Stimulated activated CD8-positive, alpha-beta memory T cell treated with anti-CD3 and anti-CD28 coated beads, Interleukin-7, amount 100 ng/mL, for 4 hours (primary cell): Measurements from ENCODE around the gene MAP3K2.

Experiments
- DNase-seq, 2 donors: peaks; one replicate each; pipeline ENCODE4 v3.0.0-alpha.2; 2020; ENCODE audit warnings: low read depth in 2 of 2

MAP3K2 gene

DNA sequence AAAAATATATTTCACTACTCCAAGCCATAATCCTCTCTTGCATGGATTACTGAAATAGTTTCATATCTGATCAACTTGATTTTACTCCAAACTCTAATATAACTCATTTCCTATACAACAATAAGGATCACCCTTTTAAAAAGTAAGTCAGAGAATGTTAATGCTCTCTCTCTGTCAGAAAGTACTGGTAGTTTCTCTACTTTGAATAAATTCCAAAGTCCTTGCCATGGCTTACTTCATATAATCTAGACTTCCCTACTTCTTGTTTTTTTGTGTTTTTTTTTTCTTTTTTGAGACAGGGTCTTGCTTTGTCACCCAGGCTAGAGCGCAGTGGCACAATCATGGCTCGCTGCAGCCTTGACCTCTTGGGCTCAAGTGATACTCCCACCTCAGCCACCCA, 36.2 kb downstream of the MAP3K2 start:
- DNase-seq: no peak

DNA sequence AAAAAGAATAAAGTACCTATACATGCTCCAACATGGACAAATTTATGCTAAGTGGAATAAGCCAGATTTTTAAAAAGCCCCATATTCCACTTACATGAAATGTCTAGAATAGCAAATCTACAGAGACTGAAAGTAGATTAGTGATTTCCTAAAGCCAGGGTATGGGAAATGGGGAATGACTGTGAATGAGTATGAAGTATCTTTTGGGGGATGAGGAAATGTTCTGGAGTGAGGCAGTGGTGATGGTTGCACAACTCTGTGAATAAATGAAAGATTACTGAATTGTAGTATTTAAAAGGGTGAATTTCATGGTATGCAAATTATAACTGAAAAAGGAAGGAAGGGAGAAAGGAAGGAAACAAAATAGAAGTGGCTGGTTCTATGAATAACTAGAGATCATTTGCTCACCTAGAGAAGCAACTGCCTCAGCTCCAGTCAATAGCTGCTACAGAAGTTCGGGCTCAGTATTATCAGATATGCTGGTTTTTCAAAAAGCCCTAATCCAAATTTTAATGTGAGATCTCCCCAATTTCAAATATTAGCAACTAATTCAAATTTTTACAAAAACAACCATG, 39.3 kb downstream of the MAP3K2 start:
- DNase-seq: no peak

DNA sequence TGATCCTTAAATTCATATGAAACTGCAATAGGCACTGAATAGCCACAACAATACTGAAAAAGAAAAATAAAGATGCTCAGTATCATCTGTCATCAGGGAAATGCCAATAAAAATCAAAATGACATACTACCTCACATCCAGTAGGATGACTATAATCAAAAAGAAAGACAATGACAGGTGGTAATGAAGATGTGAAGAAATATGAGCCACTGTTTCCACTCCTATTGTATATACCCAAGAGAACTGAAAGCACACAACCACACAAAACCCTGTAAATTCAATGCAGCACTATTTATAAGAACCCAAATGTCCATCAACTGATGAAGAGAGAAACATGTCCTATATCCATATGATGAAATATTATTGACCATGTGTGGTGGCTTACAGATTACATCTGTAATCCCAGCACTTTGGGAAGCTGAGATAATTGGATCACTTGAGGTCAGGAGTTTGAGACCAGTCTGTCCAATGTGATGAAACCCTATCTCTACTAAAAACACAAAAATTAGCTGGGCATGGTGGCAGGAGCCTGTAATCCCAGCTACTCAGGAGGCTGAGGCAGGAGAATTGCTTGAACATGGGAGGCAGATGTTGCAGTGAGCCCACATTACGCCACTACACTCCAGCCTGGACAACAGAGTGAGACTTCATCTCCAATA, 39.9 kb downstream of the MAP3K2 start:
- DNase-seq: no peak

DNA sequence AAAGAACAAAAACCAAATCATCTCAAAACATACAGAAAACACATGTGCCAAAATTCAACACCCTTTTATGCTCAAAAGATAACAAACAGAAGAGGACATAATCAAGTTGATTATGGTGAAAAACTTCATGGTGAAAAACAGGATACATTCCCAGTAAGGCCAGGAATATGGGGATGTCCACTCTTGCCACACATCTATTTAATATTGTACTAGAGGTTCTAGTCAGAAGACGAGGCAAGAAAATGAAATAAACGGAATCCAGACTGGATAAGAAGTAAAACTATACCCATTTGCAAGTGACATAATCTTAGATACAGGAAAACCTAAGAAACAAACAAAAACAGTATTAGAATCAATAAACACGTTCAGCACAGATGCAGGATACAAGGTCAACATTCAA, 40.8 kb downstream of the MAP3K2 start:
- no peak for DNase-seq

DNA sequence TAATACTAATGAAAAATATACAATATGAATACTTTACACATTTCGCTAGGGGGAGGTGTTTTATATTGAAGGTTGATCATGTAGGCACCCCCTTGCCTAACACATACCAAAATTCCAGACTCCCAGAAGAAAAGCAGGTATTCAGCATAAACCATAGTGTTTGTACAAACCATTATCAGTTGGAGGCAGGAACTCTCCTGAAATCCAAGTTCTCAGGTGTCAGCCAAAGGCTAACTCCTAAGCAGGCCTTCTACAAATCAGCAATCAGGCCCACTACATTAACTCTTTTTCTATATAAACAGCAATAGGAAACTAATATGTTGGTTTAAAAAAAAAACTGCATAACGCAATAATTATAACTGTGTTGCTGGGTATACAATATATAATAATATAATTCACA, 44.5 kb downstream of the MAP3K2 start:
- no peak for DNase-seq

DNA sequence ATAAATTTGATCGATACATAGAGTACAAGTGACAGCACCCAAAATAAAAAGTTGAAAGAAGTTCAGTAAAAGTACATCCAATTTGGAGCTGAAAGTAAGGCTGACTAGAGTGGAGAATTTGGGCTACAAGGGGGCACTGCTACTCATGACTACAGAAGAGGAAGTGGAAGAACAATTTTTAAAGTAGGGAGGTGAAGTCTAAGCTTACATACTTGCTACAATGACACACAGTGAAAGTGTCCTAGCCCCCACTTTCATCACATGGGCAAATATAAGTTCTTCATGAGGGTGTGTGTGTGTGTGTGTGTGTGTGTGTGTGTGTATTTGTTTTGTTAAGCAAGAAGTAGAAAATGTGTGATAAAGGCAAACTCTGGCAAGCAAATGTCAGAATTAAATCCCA, 45.7 kb downstream of the MAP3K2 start:
- DNase-seq: no peak

DNA sequence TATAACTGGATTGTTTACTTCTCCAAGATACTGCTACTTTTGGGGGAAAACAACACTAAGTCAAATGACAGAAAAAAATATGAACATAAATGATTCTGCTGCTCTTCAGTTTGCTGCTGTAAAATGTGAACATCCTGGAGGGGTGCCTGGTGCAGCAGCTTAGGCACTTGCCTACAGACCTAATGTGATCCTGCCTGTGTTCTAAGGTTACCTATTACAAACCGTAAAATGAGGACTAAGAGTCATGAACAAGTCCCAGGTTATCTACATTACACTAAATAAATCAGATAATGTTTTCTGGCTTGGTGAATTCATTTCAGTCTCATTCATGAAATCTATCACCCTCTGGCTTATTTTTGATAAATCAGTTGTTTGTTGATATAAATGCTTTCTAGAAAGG, 55.4 kb downstream of the MAP3K2 start:
- no peak for DNase-seq

DNA sequence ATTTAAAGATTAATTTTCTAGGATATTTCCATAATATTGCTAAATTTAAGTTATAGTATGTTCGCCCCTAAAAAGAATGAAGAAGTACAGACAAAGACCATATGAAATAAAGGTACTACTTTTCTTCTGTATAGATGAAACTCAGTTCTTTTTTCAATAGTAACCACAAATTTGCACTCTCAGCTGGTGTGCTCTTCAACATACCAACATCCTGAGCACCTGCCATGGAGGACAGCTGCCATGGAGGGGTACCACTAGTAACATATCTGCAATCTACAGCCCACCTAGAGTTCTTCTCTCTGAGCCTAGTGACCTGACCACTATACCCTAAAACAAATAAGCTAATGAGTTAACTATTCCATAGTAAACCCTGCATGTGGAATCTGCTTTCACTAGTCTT, 57.0 kb downstream of the MAP3K2 start:
- DNase-seq: no peak

DNA sequence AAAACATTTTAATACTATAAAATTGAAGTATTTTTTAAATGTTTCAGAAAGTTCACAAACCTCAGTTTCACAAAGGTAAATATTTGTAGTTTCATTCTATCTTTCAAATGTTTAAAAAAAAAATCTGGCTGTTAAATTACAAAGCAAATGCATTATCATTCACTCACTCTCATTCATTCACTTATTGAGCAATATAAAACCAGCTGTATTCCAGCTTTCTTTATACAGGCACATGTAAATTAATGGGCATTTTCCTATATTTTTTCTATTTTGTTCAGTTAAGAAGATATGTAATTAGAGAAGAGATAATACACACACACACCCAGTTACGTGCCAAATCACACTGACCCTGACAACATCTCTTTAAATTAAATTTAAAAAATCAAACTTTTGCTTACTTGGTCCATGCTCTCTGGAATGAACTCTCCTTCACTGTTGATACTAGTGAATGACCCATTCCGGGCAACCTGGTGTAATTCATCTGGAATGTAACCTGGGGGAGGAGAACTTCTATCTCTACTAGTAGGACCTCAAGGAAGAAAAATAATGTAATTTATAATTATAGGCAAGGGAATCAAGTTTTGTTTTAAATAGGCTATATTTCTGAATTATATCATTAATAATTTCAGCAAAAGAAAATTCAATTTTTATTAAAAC, 61.4 kb downstream of the MAP3K2 start:
- no peak for DNase-seq

DNA sequence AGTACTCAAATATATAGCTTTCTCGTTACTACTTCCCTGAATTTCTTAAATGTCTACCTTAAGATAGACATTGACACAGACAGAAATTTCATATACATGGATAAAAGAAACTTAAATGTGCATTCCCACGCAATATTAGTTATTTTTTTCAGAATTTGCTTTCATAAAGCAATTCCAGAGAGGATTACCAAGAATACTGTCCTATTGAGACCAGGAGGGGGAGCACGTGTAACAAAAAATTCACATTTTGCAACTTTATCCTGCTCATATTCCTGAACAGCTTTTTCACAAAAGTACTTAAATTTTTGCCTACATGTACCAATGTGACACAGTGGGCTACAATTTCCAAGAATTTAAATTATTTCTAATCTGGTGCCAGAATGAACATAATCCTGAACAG, 63.1 kb downstream of the MAP3K2 start:
- no peak for DNase-seq

DNA sequence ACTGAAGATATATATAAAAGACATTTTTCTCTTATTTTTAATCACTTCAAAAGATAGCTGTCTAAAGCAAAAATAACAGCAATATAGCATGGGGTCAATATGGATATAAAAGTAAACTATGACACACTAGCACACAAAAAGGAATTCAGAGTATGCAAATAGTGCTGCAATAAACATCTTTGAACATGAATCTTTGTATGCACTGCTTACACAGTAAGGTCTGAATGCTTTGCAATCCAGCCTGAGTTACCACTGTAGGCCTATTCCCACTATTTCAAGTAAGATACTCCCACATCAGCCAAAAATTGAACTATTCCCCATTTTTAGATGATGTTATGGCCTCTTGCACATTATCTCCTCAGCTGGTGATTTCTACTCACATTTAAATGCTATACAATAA, 66.5 kb downstream of the MAP3K2 start:
- no peak for DNase-seq

DNA sequence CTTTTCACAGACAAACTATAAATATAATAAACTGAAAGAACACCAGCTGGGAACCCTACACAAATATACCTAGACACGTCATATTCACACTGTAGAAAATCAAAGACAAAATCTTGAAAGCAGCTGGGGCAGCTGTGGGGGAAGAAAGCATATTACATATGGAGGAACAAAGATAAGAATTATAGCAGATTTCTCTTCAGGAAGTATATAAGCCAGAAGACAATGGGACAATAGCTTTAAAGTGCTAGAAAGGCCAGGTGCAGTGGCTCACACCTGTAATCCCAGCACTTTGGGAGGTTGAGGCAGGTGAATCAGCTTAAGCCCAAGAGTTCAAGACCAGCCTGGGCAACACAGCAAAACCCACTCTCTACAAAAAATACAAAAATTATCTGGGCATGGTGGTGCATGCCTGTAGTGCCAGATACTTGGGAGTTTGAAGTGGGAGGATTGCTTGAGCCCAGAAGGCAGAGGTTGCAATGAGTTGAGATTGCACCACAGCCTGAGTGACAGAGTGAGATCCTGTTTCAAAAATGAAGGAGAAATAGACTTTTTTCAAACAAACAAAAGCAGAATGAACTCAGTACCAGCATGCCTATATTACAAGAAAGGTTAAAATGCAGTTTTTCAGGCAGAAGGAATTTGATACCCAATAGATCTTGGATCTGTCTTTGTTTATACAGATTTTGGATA, 67.0 kb downstream of the MAP3K2 start:
- no peak for DNase-seq

DNA sequence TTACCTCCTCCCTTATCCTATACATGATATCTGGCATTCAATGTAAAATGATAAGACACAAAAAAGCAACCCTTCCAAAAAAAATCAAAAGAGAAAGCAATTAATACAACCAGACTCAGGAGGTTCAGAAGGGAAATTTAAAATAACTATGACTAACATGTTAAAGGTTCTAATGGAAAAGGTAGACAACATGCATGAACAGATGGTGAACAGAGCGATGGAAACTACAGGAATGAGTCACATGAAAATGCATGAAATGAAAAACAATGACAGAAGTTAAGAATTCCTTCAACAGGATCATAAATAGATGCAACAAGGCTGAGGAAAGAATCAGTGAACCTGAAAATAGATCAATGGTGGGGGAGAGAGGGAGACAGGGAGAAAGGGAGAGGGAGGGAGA, 67.7 kb downstream of the MAP3K2 start:
- no peak for DNase-seq

DNA sequence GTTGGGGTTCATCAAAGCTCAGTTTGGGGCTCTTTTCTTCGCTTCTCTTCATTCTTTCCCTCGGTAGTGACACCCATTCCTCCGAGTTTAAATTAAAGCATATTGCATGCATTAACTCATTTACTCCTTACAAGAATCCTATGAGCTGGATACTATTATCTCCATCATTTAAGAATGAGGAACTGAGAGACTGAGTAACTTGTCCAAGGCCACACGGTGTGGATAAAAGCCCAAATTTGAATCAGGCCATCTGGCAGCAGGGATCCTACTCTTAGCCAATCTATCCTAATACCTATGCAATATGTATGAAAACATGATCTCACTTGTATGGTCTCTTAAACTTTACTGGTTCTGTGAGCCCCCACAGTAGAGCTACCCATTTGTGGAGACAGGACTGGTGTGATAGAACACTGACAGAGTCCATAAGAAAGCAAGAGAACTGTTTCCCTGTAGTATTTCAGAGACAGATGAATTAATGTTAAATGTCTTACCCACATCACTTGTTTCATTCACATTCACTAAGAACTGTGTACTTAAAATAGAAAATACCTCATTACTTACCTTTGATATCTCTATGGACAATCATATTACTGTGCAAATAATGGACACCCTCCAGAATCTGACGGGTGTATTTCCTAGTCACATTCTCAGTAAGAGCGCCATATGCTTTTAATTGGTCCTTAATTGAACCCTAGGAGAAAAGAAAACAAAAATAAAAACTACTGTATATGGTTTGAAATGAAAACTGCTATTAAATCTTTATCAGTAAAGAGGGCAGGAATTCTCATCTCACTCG, 73.4 kb downstream of the MAP3K2 start:
- no peak for DNase-seq

DNA sequence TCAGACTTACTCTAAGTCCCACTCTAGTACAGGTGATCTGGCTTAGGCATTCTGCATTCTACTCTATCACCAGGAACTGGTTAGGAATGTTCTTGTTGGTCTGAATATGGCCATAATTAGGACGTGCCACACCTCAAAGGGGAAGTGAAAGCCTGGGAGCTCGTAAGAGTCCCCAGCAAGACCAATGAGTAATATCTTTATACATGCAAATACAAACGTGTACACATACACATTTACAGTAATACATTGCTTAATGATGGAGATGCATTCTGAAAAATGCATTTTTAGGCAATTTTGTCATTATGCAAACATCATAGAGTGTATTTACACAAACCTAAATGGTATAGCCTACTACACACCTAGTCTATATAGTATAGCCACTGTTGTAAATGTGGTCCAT, 74.4 kb downstream of the MAP3K2 start:
- DNase-seq: no peak

DNA sequence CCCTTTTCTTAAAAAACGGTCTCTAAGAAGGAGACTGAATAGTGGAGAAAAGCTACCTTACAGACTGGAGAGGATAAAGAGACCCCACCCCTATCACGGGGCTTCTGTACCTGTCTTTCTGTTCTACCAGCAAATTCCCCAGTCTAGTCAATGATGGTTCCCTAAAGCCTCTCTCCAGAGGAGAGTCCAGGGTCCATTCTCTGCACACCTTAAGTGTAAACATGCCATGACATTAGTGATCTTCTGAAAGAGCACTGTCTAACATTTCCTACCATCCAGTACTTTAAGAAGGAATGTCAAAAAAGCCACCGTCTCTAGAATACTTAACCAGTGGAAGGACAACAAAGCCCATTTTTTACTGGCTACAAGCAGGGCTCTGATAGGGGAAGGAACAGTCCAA, 76.8 kb downstream of the MAP3K2 start:
- DNase-seq: no peak

DNA sequence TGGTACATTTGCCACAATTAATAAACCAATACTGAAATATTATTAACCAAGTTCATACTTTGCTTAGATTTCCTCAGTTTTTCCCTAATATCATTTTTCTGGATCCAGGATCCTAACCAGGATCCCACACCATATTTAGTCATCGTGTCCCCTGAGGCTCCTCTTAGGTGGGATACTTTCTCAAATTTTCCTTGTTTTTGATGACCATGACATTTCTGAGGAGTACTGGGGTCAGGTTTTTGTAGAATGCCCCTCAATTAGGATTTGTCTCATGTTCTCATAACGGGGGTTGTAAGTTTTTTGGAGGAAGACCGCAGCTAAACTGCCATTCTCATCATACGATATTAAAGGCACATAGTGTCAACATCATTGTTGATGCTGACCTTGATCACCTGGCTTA, 78.3 kb downstream of the MAP3K2 start:
- no peak for DNase-seq

DNA sequence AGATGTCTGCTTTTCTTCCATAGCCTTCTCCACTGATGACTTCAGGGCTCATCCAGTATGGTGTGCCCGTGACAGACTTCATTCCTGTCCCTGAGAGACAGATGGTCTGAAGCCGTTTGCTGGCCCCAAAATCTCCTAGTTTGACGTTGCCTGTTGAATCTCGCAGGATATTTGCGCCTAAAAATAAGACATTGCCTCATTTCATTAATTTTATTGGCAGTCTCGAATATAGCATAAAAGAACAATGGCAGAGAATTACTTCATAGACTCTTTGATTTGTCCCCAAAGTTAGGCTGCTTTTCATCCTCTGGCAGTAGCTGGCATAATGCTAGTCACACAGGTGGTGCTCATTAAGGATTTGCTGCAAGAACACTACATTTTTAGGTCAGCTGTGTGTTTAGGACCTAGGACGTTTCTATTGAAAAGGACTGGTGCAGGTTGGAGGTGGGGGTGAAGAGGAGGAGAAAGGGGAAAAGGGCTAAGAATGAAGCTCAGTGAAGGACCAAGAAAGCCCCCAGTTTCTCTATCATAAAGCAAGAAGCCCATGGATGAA, 79.1 kb downstream of the MAP3K2 start:
- DNase-seq: no peak

DNA sequence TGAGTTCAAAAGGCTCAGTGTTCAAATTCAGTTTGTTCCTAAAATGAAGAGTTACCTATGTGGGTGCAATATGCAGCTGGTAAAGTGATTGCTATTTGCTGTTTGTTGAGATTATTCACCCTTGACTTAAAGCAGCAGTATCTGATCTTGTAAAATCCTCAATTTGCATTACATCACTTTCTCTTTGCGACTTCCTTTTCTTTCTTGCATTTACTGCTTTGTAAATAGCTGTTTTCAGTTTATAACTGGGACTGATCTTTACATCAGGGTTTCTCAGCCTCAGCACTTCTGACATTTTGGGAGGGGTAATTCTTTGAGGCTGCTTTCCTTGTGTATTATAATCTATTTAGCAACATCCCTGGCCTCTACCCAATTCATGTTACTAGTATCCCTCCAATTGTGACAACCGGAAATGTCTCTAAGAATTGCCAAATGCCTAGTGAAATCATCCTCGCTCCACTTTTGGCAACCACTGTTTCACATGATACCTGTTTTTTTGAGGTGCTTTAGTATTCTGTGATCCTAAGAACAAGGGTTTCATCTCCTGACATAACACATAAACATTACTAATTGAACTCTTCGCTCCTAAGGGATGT, 81.7 kb downstream of the MAP3K2 start:
- no peak for DNase-seq

DNA sequence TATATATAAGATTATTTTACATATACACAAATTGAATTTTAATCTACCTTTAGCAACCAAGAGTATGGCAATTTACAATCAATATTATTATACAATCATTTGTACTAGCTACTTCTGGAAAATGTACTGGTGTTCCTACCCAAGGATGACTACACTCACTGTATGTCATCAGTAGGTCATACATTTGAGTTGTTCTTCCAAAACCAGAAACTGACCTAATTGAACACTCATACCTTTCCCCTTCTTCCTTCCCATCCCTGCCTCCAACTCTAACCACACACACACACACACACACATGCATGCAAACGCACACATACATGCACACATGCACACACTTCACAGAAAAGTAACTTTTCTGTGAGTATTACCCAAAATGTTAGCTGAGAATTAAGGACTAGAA, 85.6 kb downstream of the MAP3K2 start:
- no peak for DNase-seq

DNA sequence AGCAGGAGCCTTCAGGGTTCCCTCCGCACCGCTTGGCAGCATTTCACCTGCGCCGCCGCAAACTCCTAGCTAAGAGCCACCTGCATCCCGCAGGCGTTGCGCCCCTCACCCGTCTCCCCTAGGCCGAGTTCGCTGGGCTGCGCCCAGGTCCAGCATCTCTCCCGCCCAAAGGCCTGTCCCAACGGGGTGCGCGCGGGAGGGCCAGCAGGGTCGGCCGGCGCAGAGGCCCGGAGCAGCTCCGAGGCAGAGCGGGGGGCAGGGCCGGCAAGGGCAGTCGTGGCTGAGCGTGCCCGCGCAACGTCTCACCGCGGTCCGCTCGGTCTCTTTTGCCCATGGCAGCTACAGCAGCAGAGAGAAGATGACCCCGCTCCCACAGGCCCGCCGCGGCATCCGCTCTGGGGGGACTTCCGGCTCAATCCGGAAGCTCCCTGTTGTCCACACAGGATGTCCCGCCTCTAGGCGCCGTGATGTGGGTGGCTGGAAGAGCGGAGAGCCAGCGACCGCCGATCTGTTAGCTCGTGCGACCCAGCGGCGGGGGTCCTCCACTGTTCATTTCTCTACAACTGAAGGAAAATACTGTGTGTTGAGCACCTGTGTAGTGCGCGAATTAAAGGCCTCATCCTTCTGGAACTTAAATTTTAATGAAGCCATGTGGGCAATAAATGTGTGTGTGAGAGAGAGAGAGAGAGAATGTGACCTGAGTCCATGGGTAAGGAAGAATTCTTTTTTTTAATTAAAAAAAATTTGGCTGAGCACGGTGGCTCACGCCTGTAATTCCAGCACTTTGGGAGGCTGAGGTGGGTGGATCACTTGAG, 93.8 kb downstream of the MAP3K2 start, which contains the start of gene ERCC3:
Gene ERCC3 (minus strand): TSS at position 397 of the 815 bp plus-strand sequence. CDS start 63 bp downstream, at position 334.
- DNase-seq: peak; percentile 72 to 78
